Raji (cell line): ENCODE measurements around the gene TENM4.

Experiments used
- POLR2A ChIP-seq: IDR thresholded peaks from 2 replicates; pipeline ENCODE4 v1.6.1; 2011; ENCODE audit warnings: low read depth, low read length, control low read depth; ENCODE audit not compliant: insufficient read depth

Gene TENM4

GRCh38 chr11:78982473-78982872 lies 458.4 kb downstream of the TENM4 start:
- no peak for TF ChIP-seq POLR2A

- TF ChIP-seq POLR2A = no peak
Measured at GRCh38 chr11:78981153-78981552, 459.7 kb downstream of the TENM4 start.

GRCh38 chr11:78978831-78979230 lies 462.0 kb downstream of the TENM4 start:
- no peak for TF ChIP-seq POLR2A

GRCh38 chr11:78977009-78977408 lies 463.8 kb downstream of the TENM4 start:
- no peak for TF ChIP-seq POLR2A

GRCh38 chr11:78975081-78975480 lies 465.7 kb downstream of the TENM4 start:
- TF ChIP-seq POLR2A = no peak

- no peak for TF ChIP-seq POLR2A
Measured at GRCh38 chr11:78973876-78974275, 467.0 kb downstream of the TENM4 start.

GRCh38 chr11:78972590-78972989 lies 468.2 kb downstream of the TENM4 start:
- TF ChIP-seq POLR2A = no peak

GRCh38 chr11:78972177-78972576 lies 468.7 kb downstream of the TENM4 start:
- TF ChIP-seq POLR2A = no peak

GRCh38 chr11:78967811-78968210 lies 473.0 kb downstream of the TENM4 start:
- no peak for TF ChIP-seq POLR2A

GRCh38 chr11:78965432-78965831 lies 475.4 kb downstream of the TENM4 start:
- no peak for TF ChIP-seq POLR2A

GRCh38 chr11:78961937-78962701 lies 478.7 kb downstream of the TENM4 start:
- no peak for TF ChIP-seq POLR2A

- no peak for TF ChIP-seq POLR2A
Measured at GRCh38 chr11:78961247-78961646, 479.6 kb downstream of the TENM4 start.

GRCh38 chr11:78958444-78958843 lies 482.4 kb downstream of the TENM4 start:
- TF ChIP-seq POLR2A = no peak

GRCh38 chr11:78957476-78958245 lies 483.2 kb downstream of the TENM4 start:
- no peak for TF ChIP-seq POLR2A

- TF ChIP-seq POLR2A = no peak
Measured at GRCh38 chr11:78954696-78955095, 486.1 kb downstream of the TENM4 start.

GRCh38 chr11:78954261-78954660 lies 486.6 kb downstream of the TENM4 start:
- no peak for TF ChIP-seq POLR2A

- TF ChIP-seq POLR2A = no peak
Measured at GRCh38 chr11:78952890-78953289, 487.9 kb downstream of the TENM4 start.

GRCh38 chr11:78952175-78952574 lies 488.7 kb downstream of the TENM4 start:
- TF ChIP-seq POLR2A = no peak
